K562 (cell line): ENCODE measurements around the gene CDKL4. TPM values are rescaled to one million over a fixed set of nuclear protein-coding genes. Genes with fewer than 3 reads are reported as not detected.

Source experiments
- ATAC-seq: fragments of 200-7000 bp; cut with Tn5 transposase; 3 replicates; pipeline ENCODE4 v1.9.1; 2020; ENCODE audit warnings: moderate library complexity
- BruUV-seq: library from RNA; stranded (reverse); fragments of 400-500 nt; replicated peaks from 2 replicates; lab custom pipeline; 2021; lab: Mats Ljungman, UMichigan
- CTCF ChIA-PET: fragments of 300-600 bp; formaldehyde crosslinking; extraction: SDS; loops from one replicate; lab custom pipeline; 2021; ENCODE audit warnings: low intra/inter-chr PET ratio; lab: Yijun Ruan, JAX
- POLR2A ChIA-PET: fragments of 300-600, 350-650 bp; sonication (Branson Sonifier 250); formaldehyde crosslinking; extraction: SDS; loops from one replicate; lab custom pipeline; 2021; ENCODE audit warnings: antibody characterized with exemption, inconsistent platforms; lab: Yijun Ruan, JAX
- DNase-seq, 4 experiments: peaks; one replicate each; pipeline versions ENCODE4 v3.0.0 to v3.0.0-alpha.2; 2011 to 2018; ENCODE audit warnings: low spot score in 3 of 4, mixed read lengths in 3 of 4; ENCODE audit errors: extremely low read depth in 1 of 4
- FAIRE-seq: peaks from 2 replicates; lab custom pipeline; 2011; peaks lifted over from hg19 to GRCh38; lab: Jason Lieb, UNC
- H2AFZ ChIP-seq: 2 replicates; pipeline ENCODE4 v1.6.0; 2011; ENCODE audit warnings: low read depth, low read length, control low read depth, inconsistent platforms
- H3K27ac ChIP-seq: fragments of 200-600 bp; 3 replicates; pipeline ENCODE4 v1.8.0; 2011; ENCODE audit warnings: low read depth, mild to moderate bottlenecking, control low read depth, inconsistent platforms, low read length, moderate library complexity, mixed read lengths; ENCODE audit errors: extremely low read depth
- H3K27me3 ChIP-seq, 2 experiments: fragments of 300-600 bp in 1 of 2; 2 replicates in 1 of 2; 3 replicates in 1 of 2; pipeline versions ENCODE4 v1.6.0 to v1.8.0; 2011; ENCODE audit warnings: inconsistent platforms in 2 of 2, low read length in 2 of 2, mild to moderate bottlenecking in 1 of 2, mixed read lengths in 1 of 2, moderate library complexity in 1 of 2; ENCODE audit not compliant: control insufficient read depth in 2 of 2, insufficient read depth in 2 of 2
- H3K36me3 ChIP-seq: fragments of 300-600 bp; 3 replicates; pipeline ENCODE4 v1.8.0; 2011; ENCODE audit warnings: mild to moderate bottlenecking, low read length, inconsistent platforms; ENCODE audit not compliant: control insufficient read depth, insufficient read depth
- H3K4me1 ChIP-seq, 2 experiments: fragments of 200-600 bp in 1 of 2; replicated peaks in 1 of 2; 2 replicates in 1 of 2; 3 replicates in 1 of 2; pipeline versions ENCODE4 v1.5.1 to v1.8.0; 2011; ENCODE audit warnings: inconsistent platforms in 2 of 2, low read length in 2 of 2, mild to moderate bottlenecking in 1 of 2, mixed read lengths in 1 of 2, moderate library complexity in 1 of 2; ENCODE audit not compliant: control insufficient read depth in 2 of 2, insufficient read depth in 2 of 2
- H3K4me2 ChIP-seq: 2 replicates; pipeline ENCODE4 v1.6.1; 2011; ENCODE audit warnings: low read length, control low read depth, inconsistent platforms, mixed read lengths; ENCODE audit not compliant: insufficient read depth
- H3K4me3 ChIP-seq: fragments of 200-600 bp; sonication (generic), shearing (Covaris generic); 2 replicates; pipeline ENCODE4 v1.5.1; 2016; ENCODE audit warnings: control low read depth, inconsistent platforms
- H3K79me2 ChIP-seq: fragments of 200-600 bp; 3 replicates; pipeline ENCODE4 v1.8.0; 2011; ENCODE audit warnings: low read length, inconsistent platforms; ENCODE audit not compliant: control insufficient read depth, insufficient read depth
- H3K9ac ChIP-seq, 2 experiments: 2 replicates each; pipeline versions ENCODE4 v1.6.0 to v1.6.1; 2011; ENCODE audit warnings: low read depth in 2 of 2, low read length in 2 of 2, control low read depth in 1 of 2, inconsistent platforms in 1 of 2, mild to moderate bottlenecking in 1 of 2, mixed read lengths in 1 of 2; ENCODE audit not compliant: insufficient read depth in 1 of 2
- H3K9me1 ChIP-seq: one replicate; pipeline ENCODE4 v1.6.0; 2011; ENCODE audit warnings: inconsistent platforms, mild to moderate bottlenecking, low read length, moderate library complexity; ENCODE audit not compliant: control insufficient read depth, insufficient read depth
- H3K9me3 ChIP-seq: replicated peaks from 2 replicates; pipeline ENCODE4 v1.5.1; 2011; ENCODE audit warnings: low read depth, low read length, inconsistent platforms; ENCODE audit not compliant: control insufficient read depth, insufficient read depth
- H4K20me1 ChIP-seq: replicated peaks from 2 replicates; pipeline ENCODE4 v1.6.1; 2011; ENCODE audit warnings: low read length, inconsistent platforms, mixed read lengths; ENCODE audit not compliant: control insufficient read depth, insufficient read depth
- CCNT2 ChIP-seq: IDR thresholded peaks from 2 replicates; pipeline ENCODE4 v1.6.1; 2011; ENCODE audit warnings: borderline replicate concordance, low read depth, mild to moderate bottlenecking, moderate library complexity, mixed read lengths, low read length; ENCODE audit not compliant: insufficient read length; ENCODE audit errors: extremely low read depth
- SUPT5H ChIP-seq: fragments of 450-650 bp; IDR thresholded peaks from 2 replicates; pipeline ENCODE4 v1.6.1; 2016
- ZBTB49 ChIP-seq: sonication (generic); formaldehyde crosslinking; IDR thresholded peaks from 2 replicates; pipeline ENCODE4 v1.8.0; 2022; ENCODE audit warnings: missing genetic modification reagents, mild to moderate bottlenecking, borderline replicate concordance
- ZNF3 ChIP-seq: fragments of 250-450 bp; sonication (Bioruptor Pico); IDR thresholded peaks from 2 replicates; pipeline ENCODE4 v1.5.0; 2021; ENCODE audit warnings: mild to moderate bottlenecking, moderate library complexity
- ZNF699 ChIP-seq: fragments of 250-450 bp; sonication (Bioruptor Pico); IDR thresholded peaks from 2 replicates; pipeline ENCODE4 v1.8.0; 2021; ENCODE audit warnings: mild to moderate bottlenecking, moderate library complexity; ENCODE audit not compliant: insufficient replicate concordance
- WGBS: fragments of 100-300 bp; shearing (Covaris generic); methylation state at CpG from one replicate; pipeline ENCODE4 v1.1.6; 2016; ENCODE audit warnings: low coverage, mixed read lengths; ENCODE audit not compliant: insufficient coverage; ENCODE audit errors: missing lambda C conversion rate; 5-methylcytosine and 5-hydroxymethylcytosine counted together
- in situ Hi-C: fragments of 300-500 bp; cut with MboI; formaldehyde crosslinking; loops from 4 replicates; pipeline ENCODE4 v1.15.0; 2018; ENCODE audit warnings: inconsistent platforms, mixed read lengths
- intact Hi-C: fragments of 100-400 bp; cut with micrococcal nuclease; formaldehyde crosslinking; loops from 2 replicates; pipeline ENCODE4 v1.14.2; 2022
- polyA plus RNA-seq, 8 experiments: library from polyadenylated mRNA; depleted of rRNA in 4 of 8; stranded (reverse) in 5 of 8; unstranded in 3 of 8; fragments of >200 nt; fragmentation: Nextera tagmentation in 2 of 8; fragmentation: Illumina TruSeq in 1 of 8; extraction: Ambion mirVana in 2 of 8; extraction: Trizol in 1 of 8; gene quantifications; 2 replicates each; pipeline versions ENCODE4 v1.2.1 to v1.2.3, GENCODE V29; 2011 to 2014; ENCODE audit warnings: inconsistent platforms in 1 of 8, missing spikeins in 1 of 8
- total RNA-seq, 7 experiments: library from RNA; depleted of rRNA in 6 of 7; stranded (reverse); fragments of >200 nt in 6 of 7; fragmentation: Illumina TruSeq in 2 of 7; extraction: Trizol in 2 of 7; gene quantifications; 2 replicates each; pipeline versions ENCODE4 v1.2.1 to v1.2.3, GENCODE V29; 2011 to 2021; ENCODE audit warnings: low replicate concordance in 1 of 7

Gene CDKL4
- total and polyA plus RNA-seq, 9 of the 15 experiments (the other 6 are each of a cell fraction or from before 2014, with no cell fraction given): not detected

- intact Hi-C loops: no loop called here
- ATAC-seq: no peak
Observed at GRCh38 chr2:39210846-39211245, 32.9 kb downstream of the CDKL4 start.

More at GRCh38 chr2:39210846-39211245, 32.9 kb downstream of the CDKL4 start:
- no peak overlapping the region for H2AFZ ChIP-seq
- DNase-seq (no peak), FAIRE-seq (no peak)
- ChIA-PET CTCF (no interaction called here), POLR2A (interaction anchor here (0.7 kb wide), 1 partner anchor 19 kb away, joined by 7 read pairs; no protein-coding TSS in a partner anchor)
- no peaks in the 10 kb centered on the region for H3K27me3 ChIP-seq
- no peaks in the 10 kb centered on the region for H3K9me3 ChIP-seq
- H3K4me2 ChIP-seq: no peak overlapping the region
- no peak overlapping the region for H3K4me3 ChIP-seq
- no TSS peak for BruUV-seq
- WGBS: 22% methylated on average over 1 of the region's 1 CpG
- H3K36me3 ChIP-seq: no peaks in the 10 kb centered on the region
- H3K27ac ChIP-seq: no peak overlapping the region
- H3K79me2 ChIP-seq: no peaks in the 10 kb centered on the region
- H3K4me1 ChIP-seq: peaks cover 0 to 3% of the 10 kb centered on the region in 2 experiments; a peak in 3 of 5 replicates
- in situ Hi-C loops: no loop called here
- TF ChIP-seq ZNF3 (CRISPR knock-in tag): no peak
- TF ChIP-seq ZBTB49 (CRISPR knock-in tag): no peak
- TF ChIP-seq SUPT5H: no peak
- no peak for TF ChIP-seq ZNF699 (CRISPR knock-in tag)
- TF ChIP-seq CCNT2: no peak
- no peaks in the 10 kb centered on the region for H4K20me1 ChIP-seq
- no peak overlapping the region for H3K9ac ChIP-seq
- H3K9me1 ChIP-seq: no peaks in the 10 kb centered on the region
